Common myeloid progenitor, CD34-positive (primary cell): ENCODE data around the gene ATP8B4.
A peak's percentile ranks its signal among the peaks of the same experiment; 100 is the strongest.

ENCODE experiments used
- CTCF ChIA-PET: fragments of 350-600 bp; sonication (Branson Sonifier 250); formaldehyde crosslinking; loops from one replicate; lab custom pipeline; 2021; ENCODE audit warnings: antibody characterized with exemption; lab: Charles Lee
- POLR2A ChIA-PET: fragments of 350-600 bp; sonication (Branson Sonifier 250); formaldehyde crosslinking; loops from one replicate; lab custom pipeline; 2021; ENCODE audit warnings: antibody characterized with exemption; lab: Charles Lee
- DNase-seq, 3 donors: peaks; one replicate each; pipeline versions ENCODE4 v3.0.0 to v3.0.0-alpha.2; 2013
- H3K27ac ChIP-seq, 2 experiments: 1 replicate in 1 of 2; 2 replicates in 1 of 2; pipeline ENCODE4 v1.7.0; 2013; ENCODE audit warnings: inconsistent platforms in 2 of 2, low read length in 2 of 2, mild to moderate bottlenecking in 2 of 2, low read depth in 1 of 2, moderate library complexity in 1 of 2; ENCODE audit not compliant: severe bottlenecking in 2 of 2, insufficient read depth in 1 of 2, poor library complexity in 1 of 2
- H3K27me3 ChIP-seq, 5 experiments: replicated peaks in 2 of 5; 1 replicate in 3 of 5; 2 replicates in 2 of 5; pipeline versions ENCODE4 v1.6.1 to v1.7.0; 2013; ENCODE audit warnings: low read length in 4 of 5, mild to moderate bottlenecking in 2 of 5, moderate library complexity in 2 of 5, inconsistent platforms in 1 of 5; ENCODE audit not compliant: insufficient read depth in 5 of 5, control insufficient read depth in 4 of 5
- H3K36me3 ChIP-seq, 4 experiments: 1 replicate in 2 of 4; 2 replicates in 2 of 4; pipeline versions ENCODE4 v1.6.1 to v1.7.0; 2013; ENCODE audit warnings: low read length in 3 of 4, control low read depth in 1 of 4, mild to moderate bottlenecking in 1 of 4; ENCODE audit not compliant: control insufficient read depth in 4 of 4, insufficient read depth in 4 of 4
- H3K4me1 ChIP-seq, 4 experiments: 1 replicate in 3 of 4; 2 replicates in 1 of 4; pipeline versions ENCODE4 v1.6.1 to v1.7.1; 2013; ENCODE audit warnings: low read length in 3 of 4, mild to moderate bottlenecking in 3 of 4, control low read depth in 1 of 4, inconsistent platforms in 1 of 4, moderate library complexity in 1 of 4; ENCODE audit not compliant: control insufficient read depth in 4 of 4, insufficient read depth in 4 of 4; ENCODE audit errors: control extremely low read depth in 1 of 4
- H3K4me3 ChIP-seq, 7 experiments: 1 replicate in 4 of 7; 2 replicates in 3 of 7; pipeline versions ENCODE4 v1.5.1 to v1.7.0; 2013; ENCODE audit warnings: mild to moderate bottlenecking in 7 of 7, low read length in 6 of 7, moderate library complexity in 6 of 7, inconsistent platforms in 2 of 7, low read depth in 2 of 7, control low read depth in 1 of 7; ENCODE audit not compliant: insufficient read depth in 4 of 7, control insufficient read depth in 1 of 7; ENCODE audit errors: extremely low read depth in 1 of 7
- H3K9me3 ChIP-seq, 5 experiments: 1 replicate in 4 of 5; 2 replicates in 1 of 5; pipeline versions ENCODE4 v1.6.1 to v1.7.1; 2013; ENCODE audit warnings: low read length in 4 of 5, mild to moderate bottlenecking in 2 of 5, inconsistent platforms in 1 of 5, low read depth in 1 of 5, moderate library complexity in 1 of 5; ENCODE audit not compliant: control insufficient read depth in 4 of 5, insufficient read depth in 2 of 5; ENCODE audit errors: control extremely low read depth in 1 of 5
- WGBS: methylation state at CpG from one replicate; pipeline ENCODE4 v1.1.5; 2013; ENCODE audit not compliant: insufficient coverage; 5-methylcytosine and 5-hydroxymethylcytosine counted together

Gene ATP8B4

DNA sequence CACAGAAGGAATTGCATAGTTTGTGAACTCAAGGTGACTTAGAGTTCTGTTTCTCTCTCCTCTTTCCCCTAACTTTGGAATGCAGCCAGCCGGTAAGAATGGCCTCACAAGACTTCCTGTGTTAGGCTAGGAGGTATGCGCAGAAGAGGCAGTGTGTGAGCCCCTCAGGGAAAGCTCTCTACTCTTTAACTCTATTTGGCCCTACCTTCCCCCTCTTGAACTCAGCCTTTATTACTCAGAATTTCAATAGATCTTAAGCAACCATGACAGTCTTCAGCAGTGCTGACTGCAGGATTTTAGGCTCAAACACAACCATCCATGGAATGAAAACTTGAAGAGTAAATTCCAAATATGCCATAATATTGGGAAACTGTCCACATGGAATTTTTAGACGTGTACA lies 288.6 kb downstream of the ATP8B4 start:
- WGBS: 0% methylated on average over 2 of the region's 3 CpGs
- Histone ChIP-seq H3K27me3 (no peaks in the 10 kb centered on the region), H3K4me1 (peaks cover 0 to 12% (median 8%) of the 10 kb centered on the region in 4 experiments), H3K9me3 (no peaks in the 10 kb centered on the region), H3K36me3 (peaks cover 0 to 49% (median 3%) of the 10 kb centered on the region in 4 experiments), H3K27ac (no peak overlapping the region), H3K4me3 (no peak overlapping the region)
- peak in 2 of 3 donors; percentile 45 to 47 for DNase-seq
- CTCF ChIA-PET: no interaction called here
- POLR2A ChIA-PET: no interaction called here

DNA sequence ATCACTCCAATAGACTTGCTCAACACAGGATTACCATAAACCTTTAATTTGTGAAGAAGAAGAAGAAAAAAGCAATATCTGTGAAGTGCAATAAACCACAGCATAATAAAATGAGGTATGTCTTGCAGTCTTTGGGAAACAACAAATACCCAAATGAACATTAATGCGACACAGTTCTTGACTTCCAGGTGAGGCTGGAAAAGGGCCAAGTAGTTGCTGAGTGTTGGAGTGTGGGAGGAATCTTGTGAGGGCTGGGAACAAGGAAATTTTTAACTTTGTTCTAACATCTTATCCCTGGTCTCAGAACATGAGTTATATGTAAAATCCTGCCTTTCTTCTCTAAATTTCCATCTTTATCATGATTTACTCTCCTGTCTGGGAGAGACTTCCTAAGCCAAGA lies 291.7 kb downstream of the ATP8B4 start:
- DNase-seq: no peak
- POLR2A ChIA-PET: interaction anchor here (0.6 to 0.8 kb wide), 2 partner anchors 10 to 607 kb away, joined by 3 to 4 read pairs; no protein-coding TSS in a partner anchor
- Histone ChIP-seq H3K4me3 (no peak overlapping the region), H3K9me3 (no peaks in the 10 kb centered on the region), H3K27me3 (no peaks in the 10 kb centered on the region), H3K4me1 (peaks cover 0 to 12% (median 8%) of the 10 kb centered on the region in 4 experiments), H3K36me3 (peaks cover 0 to 51% (median 3%) of the 10 kb centered on the region in 4 experiments), H3K27ac (no peak overlapping the region)
- CTCF ChIA-PET: no interaction called here
- 100% methylated on average over 1 of the region's 1 CpG for WGBS

DNA sequence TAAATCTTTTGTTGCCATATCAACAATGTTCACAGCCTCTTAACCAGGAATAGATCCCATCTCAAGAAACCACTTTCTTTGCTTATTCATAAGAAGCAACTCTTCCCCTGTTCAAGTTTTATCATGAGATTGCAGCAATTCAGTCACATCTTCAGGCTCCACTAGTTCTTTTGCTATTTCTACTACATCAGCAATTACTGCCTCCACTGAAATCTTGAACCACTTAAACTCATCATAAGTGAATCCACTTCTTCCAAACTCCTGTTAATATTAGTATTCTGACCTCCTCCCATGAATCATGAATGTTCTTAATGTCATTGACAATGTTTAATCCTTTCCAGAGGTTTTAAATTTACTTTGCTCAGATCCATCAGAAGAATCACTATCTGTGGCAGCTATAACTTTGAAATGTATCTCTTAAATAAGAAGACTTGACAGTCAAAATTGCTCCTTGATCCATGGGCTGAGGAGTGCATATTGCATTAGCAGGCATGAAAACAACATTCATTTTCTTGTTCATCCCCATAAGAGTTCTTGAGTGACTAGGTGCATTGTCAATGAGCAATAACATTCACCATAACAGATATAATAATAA lies 292.3 kb downstream of the ATP8B4 start:
- Histone ChIP-seq H3K27ac (no peak overlapping the region), H3K27me3 (no peaks in the 10 kb centered on the region), H3K36me3 (peaks cover 0 to 47% (median 3%) of the 10 kb centered on the region in 4 experiments), H3K9me3 (no peaks in the 10 kb centered on the region), H3K4me3 (no peak overlapping the region), H3K4me1 (peaks cover 0 to 12% (median 8%) of the 10 kb centered on the region in 4 experiments)
- ChIA-PET CTCF (no interaction called here), POLR2A (interaction anchor here (0.6 to 0.8 kb wide), 2 partner anchors 9 to 607 kb away, joined by 3 to 4 read pairs; no protein-coding TSS in a partner anchor)
- no peak for DNase-seq

DNA sequence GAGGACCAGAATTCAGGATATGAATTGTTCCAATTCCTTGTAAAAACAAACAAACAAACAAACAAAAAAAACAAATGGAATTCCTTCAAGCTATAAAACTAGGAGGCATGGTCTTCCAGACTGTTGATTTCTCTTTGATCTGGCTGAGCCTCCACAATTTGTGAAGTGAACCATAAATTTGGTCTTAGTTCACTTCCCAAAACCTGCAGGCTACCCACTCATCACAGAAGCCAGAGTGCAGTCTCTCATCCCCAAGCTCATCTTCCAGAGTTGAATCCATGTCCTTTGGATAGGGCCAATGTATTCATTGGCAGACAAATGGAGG lies 294.3 kb downstream of the ATP8B4 start:
- H3K9me3 ChIP-seq: peaks cover 0 to 2% (median 0%) of the 10 kb centered on the region in 5 experiments
- H3K4me1 ChIP-seq: no peaks in the 10 kb centered on the region
- no peaks in the 10 kb centered on the region for H3K27me3 ChIP-seq
- no peak overlapping the region for H3K27ac ChIP-seq
- H3K36me3 ChIP-seq: peaks cover 0 to 35% (median 3%) of the 10 kb centered on the region in 4 experiments
- ChIA-PET CTCF (no interaction called here), POLR2A (no interaction called here)
- DNase-seq: no peak
- no peak overlapping the region for H3K4me3 ChIP-seq

DNA sequence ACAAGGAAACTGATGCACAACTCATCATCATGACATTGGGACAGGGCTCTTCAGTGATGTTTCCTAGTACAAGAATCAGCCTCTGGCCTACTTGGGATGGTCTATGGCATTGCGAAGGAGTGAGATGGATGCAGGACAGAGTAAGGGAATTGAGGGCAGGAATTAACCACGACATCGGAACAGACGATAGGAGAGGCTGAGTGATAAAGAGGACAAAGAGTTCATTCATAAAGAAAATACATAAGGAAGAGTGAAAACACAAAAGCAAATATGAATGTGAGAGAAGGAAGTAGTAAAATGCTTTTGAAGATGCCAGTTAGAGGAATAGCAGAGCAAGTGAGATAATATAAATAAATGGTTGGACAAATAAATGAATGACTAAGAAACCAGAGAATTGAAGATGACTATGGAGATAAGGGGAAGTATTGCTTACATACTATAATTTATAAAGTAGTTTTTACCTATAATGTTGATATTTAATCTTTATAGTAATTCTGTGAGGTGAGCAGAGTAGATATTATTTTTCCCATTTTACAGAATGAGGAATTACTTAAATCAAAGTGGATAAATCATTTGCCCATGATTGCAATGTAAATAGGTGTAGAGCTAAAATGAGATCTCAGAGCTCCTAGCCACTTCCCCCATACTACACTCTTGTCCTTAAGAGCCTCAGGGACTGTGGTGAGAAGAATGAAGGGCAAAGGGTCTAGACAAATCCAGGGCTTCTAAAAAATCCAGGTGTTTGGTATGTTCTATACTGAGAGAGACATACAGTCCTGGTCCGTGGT lies 294.9 kb downstream of the ATP8B4 start:
- POLR2A ChIA-PET: interaction anchor here (0.6 kb wide), 1 partner anchor 205 kb away, joined by 3 read pairs; no protein-coding TSS in a partner anchor
- 100% methylated on average over 5 of the region's 5 CpGs for WGBS

DNA sequence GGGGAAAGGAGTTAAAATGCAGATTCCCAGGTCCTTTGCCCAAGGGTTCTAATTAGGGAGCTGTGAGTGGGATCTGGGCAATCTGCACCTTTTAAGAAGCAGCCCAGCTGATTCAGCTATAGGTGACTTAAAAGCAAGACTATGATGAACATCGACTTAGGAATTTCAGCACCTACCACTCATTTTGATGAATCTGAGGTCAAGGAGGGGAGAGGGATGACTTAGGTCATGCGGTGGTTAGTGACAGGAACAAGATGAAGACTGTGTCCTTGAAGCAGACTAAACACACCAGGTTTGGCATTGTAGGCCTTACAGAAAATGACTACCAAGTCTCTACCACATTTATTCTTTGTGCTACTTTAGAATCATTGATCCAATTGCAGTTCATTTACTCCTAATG lies 301.9 kb downstream of the ATP8B4 start:
- ChIA-PET POLR2A (interaction anchor here (0.7 kb wide), 1 partner anchor 10 kb away, joined by 3 read pairs; no protein-coding TSS in a partner anchor), CTCF (interaction anchor here (1.5 kb wide), 1 partner anchor 14 kb away, joined by 4 read pairs; no protein-coding TSS in a partner anchor)
- Histone ChIP-seq H3K27me3 (no peaks in the 10 kb centered on the region), H3K4me1 (peaks cover 9 to 31% (median 18%) of the 10 kb centered on the region in 4 experiments), H3K4me3 (no peak overlapping the region), H3K36me3 (peaks cover 0 to 2% (median 0%) of the 10 kb centered on the region in 4 experiments), H3K27ac (no peak overlapping the region), H3K9me3 (peaks cover 0 to 12% (median 3%) of the 10 kb centered on the region in 5 experiments)
- WGBS: 100% methylated on average over 1 of the region's 2 CpGs
- no peak for DNase-seq

More for the DNA sequence above, 294.9 kb downstream of the ATP8B4 start:
- CTCF ChIA-PET: no interaction called here
- Histone ChIP-seq H3K9me3 (peaks cover 0 to 5% (median 0%) of the 10 kb centered on the region in 5 experiments), H3K4me1 (no peaks in the 10 kb centered on the region), H3K4me3 (no peak overlapping the region), H3K27ac (no peak overlapping the region), H3K27me3 (no peaks in the 10 kb centered on the region), H3K36me3 (peaks cover 0 to 30% (median under 1%) of the 10 kb centered on the region in 4 experiments)
- DNase-seq: no peak

DNA sequence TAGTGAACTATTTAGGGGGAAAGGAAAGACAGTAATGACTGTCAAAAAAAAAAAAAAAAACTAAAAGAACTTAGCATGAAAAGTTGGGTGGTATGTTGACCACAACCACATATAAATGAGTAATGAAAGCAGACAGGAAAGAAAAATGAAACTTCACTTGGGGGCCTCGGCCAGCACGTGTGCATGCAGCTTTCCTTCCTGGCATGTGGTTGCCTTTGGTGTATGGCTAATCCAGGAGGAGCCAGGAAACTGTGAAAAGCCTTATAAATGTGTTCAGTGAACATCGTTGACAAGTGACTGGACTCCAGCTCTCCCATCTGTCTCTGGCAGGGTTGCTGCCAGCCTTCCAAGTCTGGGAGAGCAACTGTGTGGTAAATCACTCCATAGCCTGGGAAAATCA lies 303.1 kb downstream of the ATP8B4 start:
- POLR2A ChIA-PET: no interaction called here
- Histone ChIP-seq H3K27ac (no peak overlapping the region), H3K27me3 (no peaks in the 10 kb centered on the region), H3K4me1 (peaks cover 9 to 31% (median 18%) of the 10 kb centered on the region in 4 experiments), H3K36me3 (peaks cover 0 to 2% (median 0%) of the 10 kb centered on the region in 4 experiments), H3K4me3 (peak overlapping the region in 1 of 7 experiments; percentile 18), H3K9me3 (peaks cover 0 to 10% (median 3%) of the 10 kb centered on the region in 5 experiments)
- peak; percentile 63 to 91 (median 88) for DNase-seq
- WGBS: 0% methylated on average over 1 of the region's 3 CpGs
- CTCF ChIA-PET: interaction anchor here (1.5 kb wide), 1 partner anchor 15 kb away, joined by 4 read pairs; no protein-coding TSS in a partner anchor
